SW480 (cell line): ENCODE data around the gene PRR19.

Experiments
- DNase-seq: peaks from one replicate; pipeline ENCODE4 v3.0.0-alpha.2; 2016; ENCODE audit warnings: low spot score

The PRR19 gene

DNA sequence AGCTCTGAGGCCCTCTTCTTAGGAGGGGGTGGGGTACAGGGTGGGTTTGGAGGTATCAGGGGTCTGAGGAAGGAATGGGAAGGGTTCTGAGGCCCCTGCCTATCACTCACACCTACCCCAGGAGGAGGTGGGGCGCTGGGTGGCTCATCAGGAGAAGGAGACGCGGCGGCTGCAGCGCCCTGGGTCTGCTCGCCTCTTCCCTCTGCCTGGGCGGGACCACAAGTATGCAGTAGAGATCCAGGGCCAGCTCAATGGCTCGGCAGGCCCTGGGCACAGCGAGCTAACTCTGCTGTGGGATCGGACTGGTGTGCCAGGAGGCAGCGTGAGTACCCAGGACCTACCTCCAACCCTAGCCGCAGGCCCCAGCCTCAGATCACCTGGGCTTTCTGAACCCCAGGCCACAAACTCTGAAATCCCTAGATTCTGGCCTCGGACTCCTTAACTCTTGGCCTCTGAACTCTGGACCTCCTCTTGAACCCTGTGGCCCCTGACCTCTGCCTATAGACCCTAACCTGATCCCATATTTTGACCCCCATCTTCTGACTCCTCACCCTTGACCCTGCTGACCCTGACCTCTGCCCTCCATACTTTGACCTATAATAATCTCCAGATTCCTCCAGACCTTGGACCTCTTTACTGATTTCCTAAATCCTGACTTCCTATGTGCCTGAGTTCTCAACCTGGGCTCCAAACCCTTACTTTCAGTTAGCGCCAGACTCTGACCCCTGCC lies 47.6 kb downstream of the PRR19 start:
- DNase-seq, result no peak

DNA sequence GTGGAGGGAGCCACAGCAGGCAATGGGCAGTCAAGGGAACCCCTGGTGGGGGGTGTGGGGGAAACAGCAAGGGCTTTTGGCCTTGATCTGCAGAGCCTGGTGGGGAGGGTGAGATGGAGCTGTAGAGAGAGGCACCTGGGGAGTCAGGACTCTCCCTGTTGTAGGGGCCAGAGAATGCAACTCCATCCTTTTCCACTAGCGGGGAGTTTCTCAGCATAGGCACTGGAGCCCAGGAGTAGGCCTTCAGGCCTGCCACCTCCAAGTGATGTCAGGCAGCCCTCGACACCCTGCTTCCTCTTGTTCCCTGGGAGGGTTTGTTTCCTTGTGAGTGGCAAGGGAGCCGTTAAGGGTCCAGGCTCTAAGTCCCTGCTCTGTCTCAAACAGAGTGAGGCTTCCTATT lies 48.5 kb downstream of the PRR19 start:
- DNase-seq, result no peak

DNA sequence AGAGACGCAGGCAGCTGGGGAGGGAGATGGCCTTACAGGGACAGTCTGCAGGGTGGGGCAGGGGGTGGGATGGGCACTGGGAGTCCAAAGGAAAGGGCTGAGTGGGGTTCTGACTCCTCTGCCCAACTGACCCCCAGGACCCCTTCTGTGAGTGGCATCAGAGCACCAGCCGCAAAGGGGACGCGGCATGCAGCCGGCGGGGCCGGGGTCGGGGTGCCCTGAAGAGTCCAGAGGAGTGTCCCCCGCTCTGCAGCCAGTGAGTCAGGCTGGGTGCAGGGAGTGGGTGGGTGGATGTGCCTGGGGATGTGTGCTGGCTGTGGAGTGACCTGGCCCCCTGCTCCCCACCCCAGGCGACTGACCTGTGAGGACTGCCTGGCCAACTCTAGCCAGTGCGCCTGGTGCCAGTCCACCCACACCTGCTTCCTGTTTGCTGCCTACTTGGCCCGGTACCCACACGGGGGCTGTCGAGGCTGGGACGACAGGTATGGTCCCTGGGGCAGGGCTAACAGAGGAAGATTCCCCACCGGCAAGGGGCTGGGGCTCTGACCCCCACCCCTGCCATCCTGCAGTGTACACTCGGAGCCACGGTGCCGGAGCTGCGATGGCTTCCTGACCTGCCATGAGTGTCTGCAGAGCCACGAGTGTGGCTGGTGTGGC lies 49.3 kb downstream of the PRR19 start:
- DNase-seq, result no peak

DNA sequence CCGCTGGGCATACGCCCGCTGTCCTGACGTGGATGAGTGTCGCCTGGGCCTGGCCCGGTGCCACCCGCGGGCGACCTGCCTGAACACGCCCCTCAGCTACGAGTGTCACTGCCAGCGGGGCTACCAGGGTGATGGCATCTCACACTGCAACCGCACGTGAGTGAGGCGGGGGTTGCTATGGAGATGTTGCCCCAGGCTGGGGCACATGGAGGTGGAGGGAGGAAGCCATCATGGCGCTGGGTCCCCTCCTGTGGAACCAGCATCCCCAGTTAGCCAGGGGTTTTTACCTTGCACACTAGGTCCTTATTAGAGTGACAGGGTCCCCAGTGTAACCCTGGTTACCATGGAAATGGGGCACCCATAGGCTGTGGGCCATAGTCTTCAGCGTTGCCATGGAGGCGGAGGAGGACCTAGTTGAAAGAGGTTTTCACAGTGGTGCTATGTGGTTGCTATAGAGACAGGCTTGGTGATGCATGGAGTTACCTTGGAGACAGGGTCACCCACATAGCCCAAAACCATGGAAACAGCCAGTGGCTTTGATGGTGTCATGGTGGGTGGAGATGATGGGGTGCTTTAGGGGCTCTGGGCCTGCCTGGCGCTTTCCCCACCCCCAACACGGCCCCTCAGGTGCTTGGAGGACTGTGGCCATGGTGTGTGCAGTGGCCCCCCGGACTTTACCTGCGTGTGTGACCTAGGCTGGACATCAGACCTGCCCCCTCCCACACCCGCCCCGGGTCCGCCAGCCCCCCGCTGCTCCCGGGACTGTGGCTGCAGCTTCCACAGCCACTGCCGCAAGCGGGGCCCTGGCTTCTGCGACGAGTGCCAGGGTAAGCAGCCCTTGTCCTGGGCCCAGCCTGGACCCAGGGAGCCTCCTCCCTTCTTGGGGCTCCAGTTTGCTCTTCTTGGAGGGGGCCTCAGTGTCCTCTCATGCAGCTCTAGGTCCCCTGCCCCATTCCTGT lies 50.6 kb downstream of the PRR19 start:
- DNase-seq, result no peak

DNA sequence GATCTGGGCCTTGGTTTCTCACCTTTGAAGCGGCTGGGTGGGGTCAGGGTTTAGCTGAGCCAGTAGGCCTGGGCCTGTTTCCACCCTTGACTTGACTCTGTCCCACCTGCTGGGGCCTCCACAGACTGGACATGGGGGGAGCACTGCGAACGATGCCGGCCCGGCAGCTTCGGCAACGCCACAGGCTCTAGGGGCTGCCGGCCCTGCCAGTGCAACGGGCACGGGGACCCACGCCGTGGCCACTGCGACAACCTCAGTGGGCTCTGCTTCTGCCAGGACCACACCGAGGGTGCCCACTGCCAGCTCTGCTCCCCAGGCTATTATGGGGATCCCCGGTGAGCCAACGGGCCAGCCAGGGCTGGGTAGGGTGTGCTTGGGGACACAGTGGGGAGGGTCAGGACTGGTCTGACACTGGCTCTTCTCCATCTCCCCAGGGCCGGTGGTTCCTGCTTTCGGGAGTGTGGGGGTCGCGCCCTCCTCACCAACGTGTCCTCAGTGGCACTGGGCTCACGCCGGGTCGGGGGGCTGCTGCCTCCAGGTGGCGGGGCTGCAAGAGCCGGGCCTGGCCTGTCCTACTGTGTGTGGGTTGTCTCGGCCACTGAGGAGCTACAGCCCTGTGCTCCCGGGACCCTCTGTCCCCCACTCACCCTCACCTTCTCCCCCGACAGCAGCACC lies 51.5 kb downstream of the PRR19 start:
- DNase-seq, result no peak

DNA sequence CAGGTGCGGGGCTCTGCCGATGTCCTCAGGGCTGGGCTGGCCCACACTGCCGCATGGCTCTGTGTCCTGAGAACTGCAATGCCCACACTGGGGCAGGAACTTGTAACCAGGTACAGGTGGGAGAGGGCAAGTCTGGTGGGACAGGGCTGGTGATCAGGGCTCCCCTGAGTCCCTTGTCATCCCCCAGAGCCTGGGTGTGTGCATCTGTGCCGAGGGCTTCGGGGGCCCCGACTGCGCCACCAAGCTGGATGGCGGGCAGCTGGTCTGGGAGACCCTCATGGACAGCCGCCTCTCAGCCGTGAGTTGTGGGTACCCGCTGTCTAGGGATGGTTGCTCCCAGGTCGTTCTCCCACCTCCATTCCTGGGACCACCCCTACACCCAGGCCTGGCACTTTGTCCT lies 54.0 kb downstream of the PRR19 start:
- no peak for DNase-seq

DNA sequence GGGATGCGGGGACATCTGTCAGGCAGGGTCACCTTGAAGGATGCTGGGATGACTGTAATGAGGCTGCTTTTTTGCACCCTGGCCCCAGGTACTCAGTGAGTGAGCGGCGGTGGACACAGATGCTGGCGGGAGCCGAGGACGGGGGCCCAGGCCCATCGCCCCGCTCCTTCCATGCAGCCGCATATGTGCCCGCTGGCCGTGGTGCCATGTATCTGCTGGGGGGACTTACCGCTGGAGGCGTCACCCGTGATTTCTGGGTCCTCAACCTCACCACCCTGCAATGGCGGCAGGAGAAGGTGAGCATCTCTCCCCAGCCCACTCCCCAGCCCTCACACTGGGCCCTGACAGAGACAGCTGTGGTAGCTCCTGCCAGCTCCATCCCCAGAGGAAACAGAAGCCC lies 54.8 kb downstream of the PRR19 start:
- no peak for DNase-seq

DNA sequence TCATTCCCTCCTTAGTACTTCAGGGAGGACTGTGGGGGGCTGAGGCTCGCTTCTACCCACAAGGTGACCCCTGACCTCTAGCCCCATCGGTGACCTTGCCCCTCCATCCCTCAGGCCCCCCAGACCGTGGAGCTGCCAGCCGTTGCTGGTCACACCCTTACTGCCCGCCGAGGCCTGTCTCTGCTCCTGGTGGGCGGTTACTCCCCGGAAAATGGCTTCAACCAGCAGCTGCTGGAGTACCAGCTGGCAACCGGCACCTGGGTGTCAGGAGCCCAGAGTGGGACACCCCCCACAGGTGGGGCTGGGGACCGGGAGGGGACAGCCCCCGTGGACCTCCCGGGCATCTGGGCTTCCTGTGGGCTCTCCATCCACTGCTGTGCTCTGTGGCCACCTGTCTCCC lies 55.4 kb downstream of the PRR19 start:
- DNase-seq, result no peak
